ENCODE results near the gene MAB21L1.

DNA sequence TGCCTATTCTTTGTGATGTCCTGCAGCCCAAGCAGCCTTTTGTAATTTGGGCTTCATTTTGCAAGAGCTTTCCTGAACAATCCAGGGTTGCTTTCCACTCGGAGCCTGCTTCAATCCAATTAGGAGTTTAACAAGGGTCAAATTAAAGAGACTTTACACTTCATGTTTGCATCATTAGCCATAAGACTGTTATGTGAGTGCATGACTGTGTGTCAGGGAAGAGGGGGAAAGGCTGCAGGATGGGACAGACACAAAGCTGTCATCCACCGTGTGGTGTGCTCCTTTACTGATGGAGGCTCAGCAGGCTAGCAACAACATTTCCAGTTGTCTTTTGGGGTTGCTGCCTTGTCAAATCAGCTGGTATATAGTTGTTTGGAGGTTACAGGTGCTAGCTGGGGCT, 23.7 kb upstream of the MAB21L1 start:
- TF ChIP-seq, protein P1, sequence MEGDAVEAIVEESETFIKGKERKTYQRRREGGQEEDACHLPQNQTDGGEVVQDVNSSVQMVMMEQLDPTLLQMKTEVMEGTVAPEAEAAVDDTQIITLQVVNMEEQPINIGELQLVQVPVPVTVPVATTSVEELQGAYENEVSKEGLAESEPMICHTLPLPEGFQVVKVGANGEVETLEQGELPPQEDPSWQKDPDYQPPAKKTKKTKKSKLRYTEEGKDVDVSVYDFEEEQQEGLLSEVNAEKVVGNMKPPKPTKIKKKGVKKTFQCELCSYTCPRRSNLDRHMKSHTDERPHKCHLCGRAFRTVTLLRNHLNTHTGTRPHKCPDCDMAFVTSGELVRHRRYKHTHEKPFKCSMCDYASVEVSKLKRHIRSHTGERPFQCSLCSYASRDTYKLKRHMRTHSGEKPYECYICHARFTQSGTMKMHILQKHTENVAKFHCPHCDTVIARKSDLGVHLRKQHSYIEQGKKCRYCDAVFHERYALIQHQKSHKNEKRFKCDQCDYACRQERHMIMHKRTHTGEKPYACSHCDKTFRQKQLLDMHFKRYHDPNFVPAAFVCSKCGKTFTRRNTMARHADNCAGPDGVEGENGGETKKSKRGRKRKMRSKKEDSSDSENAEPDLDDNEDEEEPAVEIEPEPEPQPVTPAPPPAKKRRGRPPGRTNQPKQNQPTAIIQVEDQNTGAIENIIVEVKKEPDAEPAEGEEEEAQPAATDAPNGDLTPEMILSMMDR (IDR thresholded peaks at IDR 0.05; ENCODE audit: low read depth, low read length, missing input control), result no peak
- TF ChIP-seq SP1 (IDR thresholded peaks at IDR 0.05) (no peak), RAD21 (IDR thresholded peaks at IDR 0.05) (no peak)
- TF ChIP-seq, protein P2, sequence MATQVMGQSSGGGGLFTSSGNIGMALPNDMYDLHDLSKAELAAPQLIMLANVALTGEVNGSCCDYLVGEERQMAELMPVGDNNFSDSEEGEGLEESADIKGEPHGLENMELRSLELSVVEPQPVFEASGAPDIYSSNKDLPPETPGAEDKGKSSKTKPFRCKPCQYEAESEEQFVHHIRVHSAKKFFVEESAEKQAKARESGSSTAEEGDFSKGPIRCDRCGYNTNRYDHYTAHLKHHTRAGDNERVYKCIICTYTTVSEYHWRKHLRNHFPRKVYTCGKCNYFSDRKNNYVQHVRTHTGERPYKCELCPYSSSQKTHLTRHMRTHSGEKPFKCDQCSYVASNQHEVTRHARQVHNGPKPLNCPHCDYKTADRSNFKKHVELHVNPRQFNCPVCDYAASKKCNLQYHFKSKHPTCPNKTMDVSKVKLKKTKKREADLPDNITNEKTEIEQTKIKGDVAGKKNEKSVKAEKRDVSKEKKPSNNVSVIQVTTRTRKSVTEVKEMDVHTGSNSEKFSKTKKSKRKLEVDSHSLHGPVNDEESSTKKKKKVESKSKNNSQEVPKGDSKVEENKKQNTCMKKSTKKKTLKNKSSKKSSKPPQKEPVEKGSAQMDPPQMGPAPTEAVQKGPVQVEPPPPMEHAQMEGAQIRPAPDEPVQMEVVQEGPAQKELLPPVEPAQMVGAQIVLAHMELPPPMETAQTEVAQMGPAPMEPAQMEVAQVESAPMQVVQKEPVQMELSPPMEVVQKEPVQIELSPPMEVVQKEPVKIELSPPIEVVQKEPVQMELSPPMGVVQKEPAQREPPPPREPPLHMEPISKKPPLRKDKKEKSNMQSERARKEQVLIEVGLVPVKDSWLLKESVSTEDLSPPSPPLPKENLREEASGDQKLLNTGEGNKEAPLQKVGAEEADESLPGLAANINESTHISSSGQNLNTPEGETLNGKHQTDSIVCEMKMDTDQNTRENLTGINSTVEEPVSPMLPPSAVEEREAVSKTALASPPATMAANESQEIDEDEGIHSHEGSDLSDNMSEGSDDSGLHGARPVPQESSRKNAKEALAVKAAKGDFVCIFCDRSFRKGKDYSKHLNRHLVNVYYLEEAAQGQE (IDR thresholded peaks at IDR 0.05), result no peak

Data from liver (tissue), 3 donors.